H1 (cell line): ENCODE data around the gene ZNF77. TPM values are rescaled to one million over a fixed set of nuclear protein-coding genes. Genes with fewer than 3 reads are reported as not detected.

ENCODE experiments used
- CTCF ChIA-PET: fragments of 300-600 bp; sonication (Branson Sonifier 250); formaldehyde crosslinking; loops from one replicate; lab custom pipeline; 2021; ENCODE audit not compliant: partially characterized antibody; lab: Charles Lee
- POLR2A ChIA-PET: fragments of 300-600 bp; sonication (Branson Sonifier 250); formaldehyde crosslinking; loops from one replicate; lab custom pipeline; 2021; ENCODE audit warnings: inconsistent platforms; ENCODE audit not compliant: partially characterized antibody; lab: Charles Lee
- DNase-seq, 2 experiments: peaks; one replicate each; pipeline versions ENCODE4 v3.0.0 to v3.0.0-alpha.2; 2010 to 2022; ENCODE audit warnings: low spot score in 2 of 2, low read depth in 1 of 2, mixed read lengths in 1 of 2
- FAIRE-seq: peaks from 2 replicates; lab custom pipeline; 2011; peaks lifted over from hg19 to GRCh38; lab: Jason Lieb, UNC
- H2AFZ ChIP-seq: 2 replicates; pipeline ENCODE4 v1.8.1; 2012; ENCODE audit warnings: low read length, inconsistent platforms
- H2AK5ac ChIP-seq: 2 replicates; pipeline ENCODE4 v1.6.1; 2013; ENCODE audit warnings: low read depth, low read length
- H2BK120ac ChIP-seq: replicated peaks from 2 replicates; pipeline ENCODE3; 2013; ENCODE audit warnings: low read depth, low read length, inconsistent platforms
- H2BK12ac ChIP-seq: 2 replicates; pipeline ENCODE4 v1.6.1; 2013; ENCODE audit warnings: low read depth, low read length
- H2BK15ac ChIP-seq: 2 replicates; pipeline ENCODE4 v1.6.1; 2013; ENCODE audit warnings: low read length
- H2BK20ac ChIP-seq: 2 replicates; pipeline ENCODE4 v1.6.1; 2013; ENCODE audit warnings: low read length
- H2BK5ac ChIP-seq: 2 replicates; pipeline ENCODE4 v1.6.1; 2013; ENCODE audit warnings: low read depth, low read length
- H3K14ac ChIP-seq: 2 replicates; pipeline ENCODE4 v1.6.1; 2013; ENCODE audit warnings: inconsistent platforms; ENCODE audit not compliant: insufficient read length
- H3K18ac ChIP-seq: 2 replicates; pipeline ENCODE4 v1.6.1; 2013; ENCODE audit warnings: low read length; ENCODE audit errors: extremely low read depth
- H3K23ac ChIP-seq: 2 replicates; pipeline ENCODE4 v1.6.1; 2013; ENCODE audit warnings: inconsistent platforms; ENCODE audit not compliant: insufficient read length
- H3K23me2 ChIP-seq: 2 replicates; pipeline ENCODE4 v1.6.1; 2013; ENCODE audit warnings: low read depth, low read length
- H3K27ac ChIP-seq: 2 replicates; pipeline ENCODE4 v1.6.1; 2011; ENCODE audit warnings: low read depth, low read length, inconsistent platforms
- H3K27me3 ChIP-seq, 4 experiments: replicated peaks in 1 of 4; 1 replicate in 1 of 4; 2 replicates in 3 of 4; pipeline versions ENCODE4 v1.6.1 to v1.8.1; 2011 to 2013; ENCODE audit warnings: low read length in 3 of 4, mild to moderate bottlenecking in 3 of 4, inconsistent platforms in 2 of 4, mixed read lengths in 2 of 4, moderate library complexity in 1 of 4; ENCODE audit not compliant: control insufficient read depth in 3 of 4, insufficient read depth in 3 of 4; ENCODE audit errors: extremely low read depth in 1 of 4
- H3K36me3 ChIP-seq, 4 experiments: 2 replicates each; pipeline versions ENCODE4 v1.6.1 to v1.8.1; 2011 to 2013; ENCODE audit warnings: mild to moderate bottlenecking in 4 of 4, low read length in 3 of 4, moderate library complexity in 2 of 4, control low read depth in 1 of 4, inconsistent platforms in 1 of 4; ENCODE audit not compliant: insufficient read depth in 4 of 4, control insufficient read depth in 2 of 4
- H3K4ac ChIP-seq: replicated peaks from 2 replicates; pipeline ENCODE3; 2013; ENCODE audit warnings: low read length, low read depth, mixed read lengths, inconsistent platforms; ENCODE audit not compliant: insufficient read length
- H3K4me1 ChIP-seq, 4 experiments: replicated peaks in 1 of 4; 1 replicate in 1 of 4; 2 replicates in 3 of 4; pipeline versions ENCODE4 v1.6.1 to v1.8.1; 2011 to 2013; ENCODE audit warnings: low read length in 3 of 4, inconsistent platforms in 2 of 4, mixed read lengths in 1 of 4; ENCODE audit not compliant: insufficient read depth in 4 of 4, control insufficient read depth in 3 of 4
- H3K4me2 ChIP-seq, 2 experiments: 2 replicates each; pipeline versions ENCODE4 v1.6.1 to v1.8.1; 2011 to 2013; ENCODE audit warnings: low read depth in 2 of 2, low read length in 2 of 2, control low read depth in 1 of 2, inconsistent platforms in 1 of 2, mild to moderate bottlenecking in 1 of 2; ENCODE audit not compliant: insufficient read depth in 1 of 2
- H3K4me3 ChIP-seq, 4 experiments: fragments of 200-600, 300-600 bp in 1 of 4; sonication (generic), shearing (Covaris generic), sonication (Bioruptor Twin) in 1 of 4; 2 replicates each; pipeline versions ENCODE4 v1.5.1 to v1.8.1; 2011 to 2016; ENCODE audit warnings: low read length in 4 of 4, low read depth in 3 of 4, control low read depth in 2 of 4, inconsistent platforms in 2 of 4, mild to moderate bottlenecking in 2 of 4, mixed read lengths in 1 of 4, moderate library complexity in 1 of 4; ENCODE audit not compliant: insufficient read depth in 2 of 4; ENCODE audit errors: extremely low read depth in 1 of 4
- H3K56ac ChIP-seq: replicated peaks from 2 replicates; pipeline ENCODE3; 2013; ENCODE audit warnings: low read depth, mild to moderate bottlenecking, mixed read lengths, low read length, inconsistent platforms; ENCODE audit not compliant: insufficient read length
- H3K79me1 ChIP-seq: 2 replicates; pipeline ENCODE4 v1.6.1; 2013; ENCODE audit warnings: low read depth, low read length, control low read depth
- H3K79me2 ChIP-seq, 2 experiments: 2 replicates each; pipeline versions ENCODE4 v1.6.1 to v1.8.1; 2012 to 2013; ENCODE audit warnings: low read length in 2 of 2, mild to moderate bottlenecking in 2 of 2, inconsistent platforms in 1 of 2; ENCODE audit not compliant: insufficient read depth in 2 of 2, control insufficient read depth in 1 of 2
- H3K9ac ChIP-seq, 4 experiments: replicated peaks in 1 of 4; 1 replicate in 1 of 4; 2 replicates in 3 of 4; pipeline versions ENCODE4 v1.6.1 to v1.8.1; 2011 to 2013; ENCODE audit warnings: low read depth in 3 of 4, low read length in 3 of 4, control low read depth in 2 of 4, mild to moderate bottlenecking in 2 of 4, moderate library complexity in 2 of 4, inconsistent platforms in 1 of 4; ENCODE audit errors: extremely low read depth in 1 of 4
- H3K9me3 ChIP-seq, 2 experiments: 2 replicates each; pipeline versions ENCODE4 v1.6.1 to v1.8.1; 2012 to 2013; ENCODE audit warnings: mild to moderate bottlenecking in 2 of 2, moderate library complexity in 2 of 2, control low read depth in 1 of 2, inconsistent platforms in 1 of 2, low read depth in 1 of 2, low read length in 1 of 2, mixed read lengths in 1 of 2; ENCODE audit not compliant: insufficient read depth in 2 of 2
- H4K20me1 ChIP-seq, 2 experiments: replicated peaks in 1 of 2; 2 replicates each; pipeline versions ENCODE3 to v1.8.1; 2011 to 2013; ENCODE audit warnings: inconsistent platforms in 2 of 2, low read length in 2 of 2, mild to moderate bottlenecking in 1 of 2; ENCODE audit not compliant: insufficient read depth in 2 of 2, control insufficient read depth in 1 of 2
- H4K5ac ChIP-seq: 2 replicates; pipeline ENCODE4 v1.6.1; 2013; ENCODE audit warnings: low read length, low read depth, mixed read lengths, inconsistent platforms; ENCODE audit not compliant: insufficient read length
- H4K8ac ChIP-seq: 2 replicates; pipeline ENCODE4 v1.8.0; 2013; ENCODE audit warnings: mild to moderate bottlenecking, moderate library complexity, low read length, inconsistent platforms; ENCODE audit not compliant: insufficient read depth; ENCODE audit errors: extremely low read depth
- H4K91ac ChIP-seq: replicated peaks from 2 replicates; pipeline ENCODE3; 2013; ENCODE audit warnings: low read length, mixed read lengths, inconsistent platforms; ENCODE audit not compliant: insufficient read length
- CEBPB ChIP-seq: IDR thresholded peaks from 2 replicates; pipeline ENCODE4 v1.6.1; 2012; ENCODE audit warnings: low read depth, low read length
- CTBP2 ChIP-seq: IDR thresholded peaks from 2 replicates; pipeline ENCODE4 v1.7.0; 2011; ENCODE audit warnings: borderline replicate concordance, mild to moderate bottlenecking, moderate library complexity, mixed read lengths, low read length; ENCODE audit not compliant: insufficient read depth, insufficient read length
- GTF2F1 ChIP-seq: IDR thresholded peaks from 2 replicates; pipeline ENCODE4 v1.6.1; 2012; ENCODE audit warnings: low read depth, low read length, improper control_type of control experiment, borderline replicate concordance
- HDAC6 ChIP-seq: IDR thresholded peaks from one replicate; pipeline ENCODE4 v1.7.1; 2012; ENCODE audit warnings: low read depth, mild to moderate bottlenecking, inconsistent platforms, low read length, moderate library complexity
- MAFK ChIP-seq: IDR thresholded peaks from 2 replicates; pipeline ENCODE4 v1.6.1; 2012; ENCODE audit warnings: low read depth, mild to moderate bottlenecking, improper control_type of control experiment, low read length
- POLR2A ChIP-seq, 2 experiments: IDR thresholded peaks; 1 replicate in 1 of 2; 2 replicates in 1 of 2; pipeline ENCODE4 v1.6.1; 2011; ENCODE audit warnings: low read depth in 2 of 2, low read length in 2 of 2, mild to moderate bottlenecking in 2 of 2; ENCODE audit errors: control extremely low read depth in 1 of 2
- POU5F1 ChIP-seq: IDR thresholded peaks from 2 replicates; pipeline ENCODE4 v1.6.1; 2011; ENCODE audit warnings: low read depth, mild to moderate bottlenecking, low read length, moderate library complexity
- RAD21 ChIP-seq, 2 experiments: IDR thresholded peaks in 1 of 2; conservative IDR thresholded peaks in 1 of 2; 2 replicates each; pipeline ENCODE4 v1.6.1; 2011; ENCODE audit warnings: low read depth in 2 of 2, low read length in 2 of 2, improper control_type of control experiment in 1 of 2, inconsistent platforms in 1 of 2, mild to moderate bottlenecking in 1 of 2, moderate library complexity in 1 of 2
- SIRT6 ChIP-seq: IDR thresholded peaks from one replicate; pipeline ENCODE4 v1.7.1; 2012; ENCODE audit warnings: low read length, inconsistent platforms
- SUZ12 ChIP-seq: fragments of 200-600 bp; sonication (generic); IDR thresholded peaks from 2 replicates; pipeline ENCODE4 v1.6.1; 2012; ENCODE audit warnings: mild to moderate bottlenecking, inconsistent platforms, low read length, moderate library complexity, mixed read lengths
- YY1 ChIP-seq: IDR thresholded peaks from 2 replicates; pipeline ENCODE4 v1.6.1; 2011; ENCODE audit warnings: low read depth, mild to moderate bottlenecking, low read length
- WGBS, 2 experiments: shearing (Covaris generic) in 1 of 2; methylation state at CpG; one replicate each; pipeline versions ENCODE4 v1.1.6 to v1.1.7; 2013 to 2015; ENCODE audit warnings: low lambda C conversion rate in 2 of 2, mixed read lengths in 2 of 2, inconsistent platforms in 1 of 2, low coverage in 1 of 2, missing lambda C conversion rate in 1 of 2; ENCODE audit not compliant: insufficient replicate concordance in 2 of 2, insufficient coverage in 1 of 2, insufficient read length in 1 of 2; ENCODE audit errors: extremely low coverage in 1 of 2, missing lambda C conversion rate in 1 of 2; 5-methylcytosine and 5-hydroxymethylcytosine counted together
- polyA plus RNA-seq, 7 experiments: library from polyadenylated mRNA; depleted of rRNA in 3 of 7; stranded (reverse) in 5 of 7; unstranded in 2 of 7; fragments of >200 nt in 5 of 7; fragments of 200-250 nt in 2 of 7; gene quantifications; 1 replicate in 5 of 7; 2 replicates in 1 of 7; 4 replicates in 1 of 7; pipeline versions ENCODE4 v1.2.1 to v1.2.3, GENCODE V29; 2011 to 2013; ENCODE audit warnings: missing spikeins in 2 of 7, mixed read lengths in 2 of 7
- total RNA-seq: library from RNA; stranded (reverse); fragmentation: NEBNext Ultra II Directional; extraction: Animal tissue kit (Norgen Biotek cat#: 25700); gene quantifications from 2 replicates; pipeline ENCODE4 v1.2.1, GENCODE V29; 2021
- TF ChIP-seq, protein P1 (sequence below): IDR thresholded peaks from 2 replicates; pipeline ENCODE4 v1.6.1; 2011; ENCODE audit warnings: low read depth, mild to moderate bottlenecking, low read length; ENCODE audit not compliant: insufficient read depth

The ZNF77 gene
- total and polyA plus RNA-seq, 2 of the 8 experiments (the other 6 are each of a cell fraction or from before 2014, with no cell fraction given): 2.9 to 4.7 TPM

DNA sequence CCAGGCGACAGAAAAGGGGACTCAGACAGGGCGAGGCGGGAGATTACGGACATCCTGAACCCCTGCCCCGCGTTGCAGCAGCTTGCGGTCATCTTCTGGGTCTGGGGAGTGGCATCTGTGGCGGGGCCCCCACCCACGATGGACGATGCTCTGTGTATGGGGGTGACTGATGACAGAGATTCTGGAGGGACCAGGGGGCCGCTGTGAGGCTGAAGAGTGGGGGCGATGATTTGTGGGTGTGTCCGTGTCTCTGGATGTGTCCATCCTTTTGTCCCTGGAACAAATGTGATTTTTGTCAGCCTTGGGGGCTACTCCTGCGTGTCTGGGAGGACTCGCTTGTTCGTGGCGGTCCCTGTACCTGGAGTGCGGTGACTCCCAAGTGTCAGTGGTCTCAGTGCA is 17.7 kb downstream of the ZNF77 start:
- H3K14ac ChIP-seq: no peak overlapping the region
- H4K20me1 ChIP-seq: no peaks in the 10 kb centered on the region
- CTCF ChIA-PET: interaction anchor here (1.0 kb wide), 2 partner anchors 22 to 39 kb away, joined by 3 read pairs; no protein-coding TSS in a partner anchor
- no peak overlapping the region for H3K27ac ChIP-seq
- no peak overlapping the region for H3K4me3 ChIP-seq
- H3K36me3 ChIP-seq: peaks cover 0 to 5% (median 0%) of the 10 kb centered on the region in 4 experiments; a peak in 1 of 8 replicates
- H3K9ac ChIP-seq: no peak overlapping the region
- peaks cover 0 to 9% (median 2%) of the 10 kb centered on the region in 4 experiments; a peak in 3 of 7 replicates for H3K4me1 ChIP-seq
- no peak overlapping the region for H2BK20ac ChIP-seq
- no peak overlapping the region for H4K5ac ChIP-seq
- H4K8ac ChIP-seq: no peak overlapping the region; the same call in 1 of the 2 replicates
- POLR2A ChIA-PET: no interaction called here
- no peak overlapping the region for H3K56ac ChIP-seq
- H2AK5ac ChIP-seq: no peak overlapping the region
- no peak overlapping the region for H3K18ac ChIP-seq
- 87% methylated on average over 15 of the region's 18 CpGs; no CpG with 5 or more reads in 1 of the 2 experiments for WGBS, 2 experiments
- H3K9me3 ChIP-seq: peaks cover 11 to 12% of the 10 kb centered on the region in 2 experiments
- H4K91ac ChIP-seq: no peak overlapping the region
- DNase-seq (no peak), FAIRE-seq (no peak)
- TF ChIP-seq POLR2A (IDR thresholded peaks at IDR 0.05; ENCODE audit: control extremely low read depth in 1 of 2, low read depth in 2 of 2, low read length in 2 of 2) (no peak), HDAC6 (no peak), CTBP2 (no peak), MAFK (no peak), POU5F1 (no peak), GTF2F1 (no peak), SIRT6 (no peak), YY1 (no peak), SUZ12 (no peak), CEBPB (no peak), RAD21 (IDR thresholded peaks at IDR 0.05 in 1 of 2, conservative IDR thresholded peaks at IDR 0.05 in 1 of 2; ENCODE audit: low read depth in 2 of 2, low read length in 2 of 2) (no peak)
- TF ChIP-seq, protein P1, sequence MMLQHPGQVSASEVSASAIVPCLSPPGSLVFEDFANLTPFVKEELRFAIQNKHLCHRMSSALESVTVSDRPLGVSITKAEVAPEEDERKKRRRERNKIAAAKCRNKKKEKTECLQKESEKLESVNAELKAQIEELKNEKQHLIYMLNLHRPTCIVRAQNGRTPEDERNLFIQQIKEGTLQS: no peak
- H2BK12ac ChIP-seq: no peak overlapping the region
- H2BK15ac ChIP-seq: no peak overlapping the region
- H2BK120ac ChIP-seq: no peak overlapping the region
- H3K79me1 ChIP-seq: no peaks in the 10 kb centered on the region
- no peak overlapping the region for H2BK5ac ChIP-seq
- H3K23me2 ChIP-seq: no peaks in the 10 kb centered on the region
- no peak overlapping the region for H3K23ac ChIP-seq
- H3K27me3 ChIP-seq: no peaks in the 10 kb centered on the region
- no peak overlapping the region for H3K4ac ChIP-seq
- no peaks in the 10 kb centered on the region for H3K79me2 ChIP-seq
- H3K4me2 ChIP-seq: no peak overlapping the region
- H2AFZ ChIP-seq: no peak overlapping the region
